Hematopoietic multipotent progenitor cell treated with erythropoietin and hydrocortisone succinate and interleukin-3 and kit ligand, for 6 days (in vitro differentiated cells): ENCODE measurements around the gene CELF2.
A peak's percentile ranks its signal among the peaks of the same experiment; 100 is the strongest.
"Not testable (repeated sequence)": the region's sequence is repeated elsewhere in the genome, so short reads cannot be mapped to it uniquely, and the experiment has no call there.

ENCODE experiments used
- DNase-seq: peaks from one replicate; pipeline ENCODE4 v3.0.0-alpha.2; 2015

CELF2 gene

GRCh38 chr10:11017570-11018431, at the start of gene CELF2:
TSS of gene CELF2 (plus strand) at chr10:11017872. CDS start at chr10:11018090, 218 bp downstream.
- peak; percentile 37 for DNase-seq

- DNase-seq = no peak
Measured at GRCh38 chr10:10968257-10968588, 49.4 kb upstream of the CELF2 start.

- no peak for DNase-seq
Measured at GRCh38 chr10:10973310-10973709, 44.4 kb upstream of the CELF2 start.

GRCh38 chr10:10975647-10976046, 42.0 kb upstream of the CELF2 start:
- DNase-seq = no peak

GRCh38 chr10:10976652-10977051, 41.0 kb upstream of the CELF2 start:
- no peak for DNase-seq

- no peak for DNase-seq
Measured at GRCh38 chr10:10977226-10977956, 40.3 kb upstream of the CELF2 start.

- DNase-seq = no peak
Measured at GRCh38 chr10:10977978-10978377, 39.7 kb upstream of the CELF2 start.

GRCh38 chr10:10985361-10985760, 32.3 kb upstream of the CELF2 start:
- no peak for DNase-seq

GRCh38 chr10:10986606-10987005, 31.1 kb upstream of the CELF2 start:
- no peak for DNase-seq

GRCh38 chr10:10987111-10987510, 30.6 kb upstream of the CELF2 start:
- no peak for DNase-seq

- DNase-seq = no peak
Measured at GRCh38 chr10:10989669-10990068, 28.0 kb upstream of the CELF2 start.

- DNase-seq = no peak
Measured at GRCh38 chr10:10991144-10991543, 26.5 kb upstream of the CELF2 start.

GRCh38 chr10:10992072-10992471, 25.6 kb upstream of the CELF2 start:
- no peak for DNase-seq

- no peak for DNase-seq
Measured at GRCh38 chr10:10992961-10993714, 24.5 kb upstream of the CELF2 start.

GRCh38 chr10:10993785-10994184, 23.9 kb upstream of the CELF2 start:
- no peak for DNase-seq

- no peak for DNase-seq
Measured at GRCh38 chr10:10994360-10994759, 23.3 kb upstream of the CELF2 start.

GRCh38 chr10:10995120-10995519, 22.6 kb upstream of the CELF2 start:
- no peak for DNase-seq

- peak; percentile 11 for DNase-seq
Measured at GRCh38 chr10:10996966-10997620, 20.6 kb upstream of the CELF2 start.

- not testable (repeated sequence) for DNase-seq
Measured at GRCh38 chr10:10999501-10999900, 18.2 kb upstream of the CELF2 start.

GRCh38 chr10:11002485-11002884, 15.2 kb upstream of the CELF2 start:
- no peak for DNase-seq

- no peak for DNase-seq
Measured at GRCh38 chr10:11002916-11003315, 14.8 kb upstream of the CELF2 start.

GRCh38 chr10:11003679-11004078, 14.0 kb upstream of the CELF2 start:
- DNase-seq = no peak
